Measurements from ENCODE around the gene TMEM150A.
"Not testable (repeated sequence)": the region's sequence is repeated elsewhere in the genome, so short reads cannot be mapped to it uniquely, and the experiment has no call there.

TMEM150A gene

DNA sequence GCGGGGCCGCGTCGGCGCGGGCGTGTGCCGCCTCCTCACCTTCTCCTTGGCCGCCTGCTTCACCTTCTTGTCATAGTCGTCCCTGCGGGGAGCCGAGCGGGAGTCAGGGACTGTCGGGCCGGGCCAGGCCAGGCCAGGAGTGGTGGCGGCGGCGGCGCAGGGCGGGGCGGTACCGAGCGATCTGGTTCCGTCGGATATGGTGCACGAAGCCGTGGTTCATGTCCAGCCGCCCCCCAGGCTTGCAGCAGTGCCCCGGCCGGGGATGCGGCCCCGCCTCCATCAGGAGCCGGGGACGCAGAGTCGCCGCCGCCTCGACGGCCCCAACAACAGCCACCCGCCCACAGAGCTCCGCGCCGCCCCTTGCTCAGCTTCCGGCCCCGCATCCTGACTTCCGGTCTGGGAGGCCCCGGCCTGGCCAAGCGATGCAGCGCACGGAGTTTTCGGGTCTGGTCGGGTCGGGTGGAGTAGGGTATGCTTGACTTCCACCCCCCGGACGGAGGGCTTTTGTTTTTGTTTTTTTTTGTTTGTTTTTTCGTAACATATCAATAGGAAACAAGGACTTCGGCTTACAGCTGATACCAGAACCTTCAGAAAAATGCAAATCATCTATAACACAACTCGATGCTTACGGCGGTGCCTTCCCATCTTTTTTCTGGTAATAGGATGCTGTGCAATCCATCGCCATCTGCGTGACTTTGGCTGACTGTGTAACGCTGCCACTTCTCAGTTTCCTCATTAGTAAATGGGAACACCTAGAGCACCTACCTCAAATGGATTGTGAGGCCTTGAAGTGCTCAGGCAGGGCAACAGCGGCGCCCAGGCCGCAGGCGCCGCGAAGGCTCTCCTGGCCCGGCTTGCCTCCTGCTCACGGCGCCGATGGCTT, 9.4 kb upstream of the TMEM150A start, which contains the start of gene C2orf68:
C2orf68 (minus strand) TSS at position 362 of the 883 bp plus-strand sequence; CDS start at position 280, 82 bp downstream.
- DNase-seq = peak; percentile 91 to 94 (median 92)

DNA sequence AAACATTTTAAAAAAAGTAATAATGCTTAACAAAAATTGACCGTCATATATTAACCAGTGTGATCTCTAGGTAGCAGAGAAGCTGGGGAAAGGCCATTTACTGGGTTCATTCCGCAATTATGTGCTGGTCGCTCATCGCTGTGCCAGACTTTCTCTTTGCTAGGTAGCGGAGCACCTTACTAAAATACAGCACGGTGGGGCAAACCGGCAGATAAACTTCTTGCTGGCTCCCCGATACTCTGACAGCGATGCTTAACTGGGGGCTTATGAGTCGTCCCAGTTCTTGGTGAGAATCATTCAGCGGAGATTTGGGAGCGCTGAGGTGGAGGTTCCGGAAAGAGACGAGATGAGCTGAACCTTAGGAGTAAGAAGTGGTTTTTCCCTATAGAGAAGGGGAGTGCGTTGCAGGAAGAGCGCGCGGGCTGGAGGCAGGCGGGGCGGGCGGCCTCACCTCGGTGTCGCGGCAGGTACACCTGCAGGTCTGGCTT, 8.8 kb upstream of the TMEM150A start:
- DNase-seq = peak in 2 of 3 donors; percentile 10 to 32

DNA sequence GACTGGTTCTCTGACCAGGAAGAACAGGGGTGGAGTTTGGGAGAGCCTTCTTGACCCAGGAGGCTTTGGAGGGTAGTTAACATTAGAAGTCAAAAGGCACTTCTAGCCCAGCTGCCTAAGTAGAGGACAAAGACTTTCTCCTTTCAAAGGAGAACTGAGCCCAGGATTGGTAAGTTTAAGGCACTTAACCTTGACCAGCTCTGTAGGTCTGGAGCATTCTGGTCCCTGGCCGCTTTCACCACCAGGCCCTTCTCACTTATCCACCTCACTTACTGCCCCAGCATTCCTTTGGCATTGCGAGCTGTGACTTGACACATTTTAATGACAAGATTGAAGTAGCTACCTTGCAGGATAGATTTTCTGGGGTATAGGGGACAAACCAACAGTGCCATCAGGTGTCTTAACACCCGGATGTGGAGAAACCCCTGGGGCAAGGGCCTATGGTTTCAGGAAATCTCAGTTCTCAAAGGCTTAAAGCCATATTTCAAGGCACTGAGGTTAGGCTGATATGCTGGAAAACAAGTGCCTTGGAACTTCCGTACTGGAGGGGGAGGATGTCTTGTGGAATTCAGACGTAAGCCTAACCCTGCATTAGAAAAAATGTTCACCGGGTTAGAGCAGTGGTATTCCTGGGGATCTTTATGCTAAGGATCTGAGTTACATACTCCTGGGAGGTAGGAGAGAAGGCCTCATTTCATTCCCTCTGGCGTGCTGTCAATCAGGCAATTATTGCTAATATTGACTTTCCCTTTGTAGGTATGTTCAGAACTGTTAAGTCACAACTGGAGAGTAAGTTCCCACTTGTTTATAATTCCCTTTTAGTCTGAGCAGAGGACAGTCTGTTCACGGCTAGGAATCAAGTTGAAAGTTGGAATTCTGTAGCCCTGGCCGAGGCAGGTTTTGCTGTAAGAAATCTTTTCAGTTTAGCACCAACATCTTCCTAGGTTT, 5.0 kb upstream of the TMEM150A start:
- no peak for DNase-seq

DNA sequence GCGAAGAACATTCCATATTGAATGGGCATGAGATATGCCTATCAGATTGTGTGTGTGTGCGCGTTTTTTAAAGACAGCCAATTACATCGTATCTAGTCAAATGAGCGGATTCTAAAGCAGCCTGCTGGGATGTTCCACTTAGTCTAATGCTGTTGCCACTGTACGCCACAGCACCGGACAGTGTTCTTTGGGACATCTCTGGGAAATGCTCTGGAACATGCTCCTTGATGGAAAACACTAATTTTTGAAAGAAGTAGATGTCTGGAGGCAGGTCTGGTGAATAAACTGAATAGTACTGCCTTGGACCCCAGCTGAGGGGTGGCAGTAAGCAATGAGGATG, 3.6 kb upstream of the TMEM150A start:
- no peak for DNase-seq

DNA sequence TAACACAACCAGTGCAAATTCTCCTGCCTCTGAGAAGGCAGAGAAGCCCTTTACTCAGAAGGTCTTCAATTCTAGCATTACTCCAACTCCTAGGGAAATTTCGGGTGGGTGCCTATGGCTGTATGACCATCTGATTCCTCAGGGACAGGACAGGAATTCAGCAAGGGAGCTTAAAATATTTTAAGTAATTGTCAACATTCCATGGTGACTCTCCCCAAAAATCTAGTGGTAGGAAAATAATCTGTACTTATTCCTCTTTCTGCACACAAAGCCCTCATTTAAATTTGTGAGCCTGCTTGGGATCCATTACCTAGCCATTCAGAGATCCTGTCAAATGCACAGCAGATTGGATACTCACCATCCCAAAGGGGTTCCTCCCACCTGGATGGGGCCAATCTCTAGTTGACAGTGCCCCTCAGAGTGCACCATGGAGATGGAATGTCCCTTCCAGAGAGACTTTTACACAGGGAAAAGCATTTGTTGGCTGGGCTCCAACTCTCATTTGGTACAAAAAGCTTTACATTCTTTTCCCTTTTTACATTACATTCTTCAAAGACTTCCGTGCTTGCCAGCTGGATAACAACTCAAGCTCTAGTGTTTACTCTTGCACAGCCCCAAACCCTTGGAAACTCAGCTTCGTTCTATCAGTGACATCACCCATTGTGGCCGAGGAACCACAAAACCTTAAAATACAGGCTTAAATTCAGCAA, 3.1 kb upstream of the TMEM150A start:
- DNase-seq = no peak

DNA sequence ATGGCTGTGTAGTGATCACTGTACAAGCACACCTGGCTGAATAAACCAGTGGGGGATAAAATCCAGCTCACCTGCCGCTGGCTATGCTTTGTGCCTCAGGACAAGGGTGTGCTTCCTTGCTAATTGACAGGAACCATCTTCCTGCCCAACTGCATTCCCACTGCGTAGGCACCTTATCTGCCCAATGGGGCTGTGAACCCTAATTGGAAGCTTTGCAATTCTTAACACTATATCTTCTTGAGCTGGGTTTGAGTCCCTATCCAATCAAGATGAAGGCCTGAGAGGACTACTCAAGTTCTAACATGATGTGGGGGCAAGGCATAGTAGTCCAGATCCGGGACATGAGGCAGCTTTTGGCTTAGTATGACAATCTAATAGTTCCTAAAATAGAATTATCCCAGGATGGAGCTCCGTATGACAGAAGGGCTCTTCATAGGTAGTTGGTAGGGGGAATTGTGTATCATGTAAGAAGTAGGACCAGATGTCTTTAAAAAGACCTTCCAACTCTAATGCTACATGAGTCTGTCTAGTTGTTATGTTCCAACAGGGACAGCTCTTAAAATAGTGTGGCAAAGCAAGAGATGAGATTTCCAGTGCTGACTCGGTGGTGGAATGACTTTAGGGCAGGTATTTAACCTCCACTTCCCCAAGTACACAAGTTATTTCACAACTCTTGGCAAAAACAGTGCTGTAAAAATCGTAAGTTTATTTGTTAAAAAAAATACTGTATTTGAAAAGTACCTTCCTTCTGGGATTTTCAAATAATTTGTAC, 2.3 kb upstream of the TMEM150A start:
- no peak for DNase-seq

DNA sequence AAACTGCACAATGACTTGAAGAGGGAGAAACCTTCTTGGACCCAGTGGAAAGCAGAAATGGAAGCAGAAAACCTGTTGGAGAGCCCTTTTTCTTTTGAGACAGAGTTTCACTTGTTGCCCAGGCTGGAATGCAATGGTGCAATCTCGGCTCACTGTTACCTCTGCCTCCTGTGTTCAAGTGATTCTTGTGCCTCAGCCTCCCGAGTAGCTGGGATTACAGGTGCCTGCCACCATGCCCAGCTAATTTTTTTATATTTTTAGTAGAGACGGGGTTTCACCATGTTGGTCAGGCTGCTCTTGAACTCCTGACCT, 1.6 kb upstream of the TMEM150A start:
- not testable (repeated sequence) for DNase-seq

DNA sequence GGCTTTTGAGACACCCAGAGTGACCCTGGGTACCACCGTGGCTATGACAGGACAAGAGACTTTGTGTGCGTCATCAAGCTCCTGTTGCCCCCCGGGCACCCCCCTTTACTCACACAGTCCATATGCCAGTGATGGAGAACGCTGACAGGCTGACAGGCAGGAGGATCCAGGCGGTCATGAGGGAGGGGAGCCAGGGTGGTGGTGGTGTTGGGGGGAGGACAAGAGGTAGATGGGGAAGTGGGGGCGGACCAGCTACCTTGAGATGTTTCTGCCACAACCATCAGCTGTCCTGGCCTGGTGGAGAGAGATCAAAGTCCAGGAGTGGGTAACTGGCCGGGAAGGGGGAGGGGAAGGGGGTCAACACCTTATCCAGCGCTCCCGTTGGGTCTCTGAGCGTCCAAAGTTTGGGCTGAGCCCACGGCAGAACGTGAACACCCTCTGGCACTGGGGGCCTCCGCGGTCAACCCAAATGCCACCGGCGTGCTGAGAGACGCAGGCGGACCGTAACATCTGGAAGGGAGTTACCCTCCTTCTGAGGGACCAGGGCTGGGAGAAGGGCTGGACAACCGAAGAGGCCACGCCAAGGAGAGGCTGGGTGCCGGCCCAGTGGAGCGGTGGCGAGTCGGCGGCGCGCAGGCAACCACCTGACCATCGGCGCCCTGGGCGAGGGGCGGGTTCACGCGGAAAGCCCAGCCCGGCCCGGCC, 575 bp downstream of the TMEM150A start:
- DNase-seq = peak; percentile 60 to 80 (median 67)

DNA sequence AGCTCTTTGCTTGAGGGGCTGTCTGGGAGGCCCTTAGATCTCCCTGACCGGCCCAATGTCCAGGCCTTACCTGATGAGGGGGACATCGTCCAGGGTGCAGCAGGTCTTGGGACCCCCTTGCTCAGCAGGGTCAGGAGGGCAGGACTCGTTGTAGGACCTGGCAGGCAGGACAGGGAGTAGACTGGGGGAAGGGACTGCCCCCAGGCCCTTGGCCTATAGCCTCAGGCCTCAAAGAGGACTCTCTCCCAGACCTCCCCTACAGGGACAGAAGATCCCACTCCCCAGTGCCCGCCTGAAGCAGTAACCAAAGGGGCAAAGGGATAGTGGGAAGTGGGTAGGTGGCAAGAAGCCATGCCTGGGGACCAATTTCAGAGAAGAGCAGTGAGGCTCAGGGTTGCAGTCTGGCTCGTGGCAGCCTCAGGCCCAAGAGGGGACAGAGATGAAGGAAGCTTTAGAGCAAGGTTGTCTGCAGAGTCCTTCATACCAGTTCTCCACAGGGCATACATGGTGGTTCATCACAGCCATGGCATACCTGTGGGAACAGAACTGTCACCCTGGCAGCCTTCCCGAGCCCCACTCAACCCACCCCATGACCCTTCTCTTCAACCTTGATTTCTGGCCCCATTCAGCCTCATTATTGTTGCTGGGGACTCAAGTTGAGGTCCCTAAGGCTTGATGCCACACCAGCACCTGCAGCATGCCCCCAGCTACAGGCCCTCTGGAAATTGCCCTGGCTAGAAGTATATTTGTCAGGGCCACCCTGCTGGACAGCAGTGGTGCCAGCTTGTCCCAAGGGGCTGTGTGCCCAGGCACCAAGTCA, 1.3 kb downstream of the TMEM150A start:
- no peak for DNase-seq

DNA sequence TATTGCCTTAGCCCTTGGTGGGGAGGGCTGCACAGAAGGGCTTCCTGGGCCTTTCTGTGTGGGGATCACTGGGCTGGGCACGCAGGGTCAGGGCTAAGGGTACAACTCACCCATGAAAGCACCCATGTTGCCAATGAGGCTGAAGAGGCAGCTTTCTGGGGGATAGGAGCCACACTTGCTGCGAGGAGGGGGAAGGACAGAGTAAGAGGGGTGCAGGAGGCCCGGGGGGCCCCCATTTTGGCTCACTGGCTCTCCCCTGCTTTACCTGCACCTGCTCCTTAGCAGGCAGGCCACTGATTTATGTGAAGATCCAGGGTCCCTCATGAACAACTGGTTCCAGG, 2.3 kb downstream of the TMEM150A start:
- DNase-seq = no peak

DNA sequence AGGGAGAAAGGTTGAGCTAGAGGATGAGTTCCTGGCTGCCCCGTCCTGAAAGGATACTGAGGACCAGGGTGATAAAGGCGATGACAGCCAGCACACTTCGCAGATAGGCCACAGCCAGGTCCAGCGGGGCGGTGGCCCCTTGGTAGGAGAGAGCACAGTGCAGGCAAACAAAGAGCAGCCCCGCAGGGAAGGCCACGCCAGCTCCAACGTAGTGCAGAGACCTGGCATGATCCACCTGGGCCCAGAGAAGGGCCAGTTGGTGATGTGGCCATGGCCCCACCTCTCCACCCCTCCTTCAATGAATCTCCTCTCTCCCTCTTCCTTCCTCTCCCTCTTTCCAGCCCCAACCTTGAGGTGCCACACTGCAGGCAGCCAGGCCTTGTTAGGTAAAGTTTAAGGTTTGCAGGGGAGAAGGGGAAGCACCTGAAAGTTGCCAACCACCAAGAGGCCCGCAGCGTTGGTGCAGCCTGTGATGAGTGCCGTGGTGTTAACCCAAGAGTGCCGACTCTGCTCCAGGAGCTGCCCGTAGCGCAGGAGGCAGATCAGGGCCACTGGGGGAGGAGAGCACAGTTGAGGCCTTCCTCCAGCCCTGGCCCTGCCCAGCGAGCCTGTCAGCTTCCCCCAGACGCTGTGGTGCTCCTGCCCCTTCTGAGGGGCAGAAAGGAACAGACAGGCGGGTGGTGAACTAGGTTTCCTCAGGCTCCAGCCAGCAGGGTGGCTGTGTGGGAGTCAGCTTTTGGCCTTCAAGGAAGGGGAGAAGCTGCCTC, 2.8 kb downstream of the TMEM150A start:
- DNase-seq = no peak

DNA sequence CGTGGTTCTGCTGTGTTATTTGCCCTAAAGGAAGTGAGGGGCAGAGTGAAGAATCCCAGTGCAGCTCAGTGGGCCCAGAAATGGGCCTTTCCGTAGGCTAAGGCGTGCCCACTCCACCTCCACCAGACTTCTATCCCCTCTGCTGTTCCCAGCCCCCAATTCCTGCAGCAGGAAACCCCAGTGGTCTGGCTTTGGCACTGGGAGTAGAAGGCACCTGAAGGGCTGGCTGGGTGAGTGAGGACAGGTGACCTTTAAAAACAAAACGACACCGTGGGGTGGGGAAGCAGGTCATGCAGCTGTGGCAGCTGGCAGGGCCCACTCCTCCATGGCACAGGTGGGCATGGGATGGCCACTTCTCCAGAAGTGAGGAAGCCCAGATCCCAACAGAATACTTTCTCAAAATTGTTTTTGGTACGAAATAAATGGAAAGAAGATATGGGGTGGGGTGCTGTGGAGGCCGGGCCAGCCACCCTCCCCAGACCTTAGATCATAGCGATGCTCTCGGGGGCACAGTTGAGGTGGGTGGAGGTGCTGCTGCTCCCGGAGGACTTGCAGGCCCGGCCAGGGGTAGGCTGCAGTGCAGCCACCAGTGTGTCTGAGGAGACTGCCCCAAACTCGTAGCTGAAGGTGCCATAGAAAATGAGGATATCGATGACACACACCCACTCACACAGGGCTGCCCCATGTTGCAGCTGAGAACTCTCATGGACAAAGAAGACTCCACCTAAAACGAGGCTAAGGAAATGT, 3.7 kb downstream of the TMEM150A start:
- DNase-seq = no peak

DNA sequence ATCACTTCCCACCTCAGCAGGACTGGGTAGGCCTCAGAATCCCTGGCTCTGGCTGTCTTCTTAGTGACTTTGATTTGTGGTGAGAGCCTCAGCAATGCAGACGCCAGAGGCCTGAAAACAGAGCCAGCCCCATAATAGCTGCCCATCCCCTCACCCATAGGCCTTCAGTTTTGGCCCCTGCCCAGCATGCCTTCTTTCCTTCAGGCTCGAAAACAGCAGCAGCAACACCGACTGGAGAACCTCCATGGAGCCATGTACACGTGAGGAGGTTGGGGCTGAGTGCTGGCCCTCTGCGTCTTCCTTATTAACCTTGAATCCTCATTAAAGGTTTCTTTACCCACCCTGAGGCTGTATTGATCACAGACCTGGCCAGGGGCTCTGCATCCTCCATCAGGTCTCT, 5.3 kb downstream of the TMEM150A start:
- no peak for DNase-seq

DNA sequence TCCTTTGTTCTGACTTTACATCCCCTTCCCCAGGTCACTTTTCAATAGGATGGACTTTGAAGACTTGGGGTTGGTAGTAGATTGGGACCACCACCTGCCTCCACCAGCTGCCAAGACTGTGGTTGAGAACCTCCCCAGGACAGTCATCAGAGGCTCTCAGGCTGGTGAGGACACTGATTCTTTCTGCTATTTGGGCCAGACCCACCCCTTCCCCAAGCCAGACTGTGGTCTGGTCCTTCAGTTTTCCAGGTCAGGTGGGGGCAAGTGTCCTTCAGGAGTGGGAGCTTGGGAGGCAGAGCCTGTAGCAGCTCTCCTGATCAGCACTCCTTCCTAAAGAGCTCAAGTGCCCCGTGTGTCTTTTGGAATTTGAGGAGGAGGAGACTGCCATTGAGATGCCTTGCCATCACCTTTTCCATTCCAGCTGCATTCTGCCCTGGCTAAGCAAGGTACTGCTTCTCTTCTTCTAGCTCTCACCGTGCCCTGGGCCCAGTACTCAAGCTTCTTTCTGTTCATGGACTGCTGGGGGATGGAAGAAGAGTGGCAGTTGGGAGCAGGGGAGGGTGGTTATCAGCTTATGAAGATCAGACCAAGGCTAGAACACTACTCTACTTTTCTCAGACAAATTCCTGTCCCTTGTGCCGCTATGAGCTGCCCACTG, 5.9 kb downstream of the TMEM150A start:
- no peak for DNase-seq

DNA sequence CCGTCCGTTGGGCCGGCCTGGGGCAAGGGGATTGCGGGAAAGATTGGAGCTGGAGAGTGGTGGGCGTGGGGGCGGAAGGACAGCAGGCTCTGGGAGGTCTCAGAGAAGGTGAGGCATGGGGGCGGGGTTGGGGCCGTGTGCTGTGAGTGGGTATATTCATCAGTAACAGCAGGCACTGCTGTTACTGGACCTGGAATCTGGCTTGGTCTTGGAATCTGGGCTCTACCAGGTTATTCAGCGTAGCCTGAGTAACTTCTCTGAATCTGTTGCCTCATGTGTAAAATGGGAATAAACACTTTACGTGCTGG, 6.5 kb downstream of the TMEM150A start:
- no peak for DNase-seq

DNA sequence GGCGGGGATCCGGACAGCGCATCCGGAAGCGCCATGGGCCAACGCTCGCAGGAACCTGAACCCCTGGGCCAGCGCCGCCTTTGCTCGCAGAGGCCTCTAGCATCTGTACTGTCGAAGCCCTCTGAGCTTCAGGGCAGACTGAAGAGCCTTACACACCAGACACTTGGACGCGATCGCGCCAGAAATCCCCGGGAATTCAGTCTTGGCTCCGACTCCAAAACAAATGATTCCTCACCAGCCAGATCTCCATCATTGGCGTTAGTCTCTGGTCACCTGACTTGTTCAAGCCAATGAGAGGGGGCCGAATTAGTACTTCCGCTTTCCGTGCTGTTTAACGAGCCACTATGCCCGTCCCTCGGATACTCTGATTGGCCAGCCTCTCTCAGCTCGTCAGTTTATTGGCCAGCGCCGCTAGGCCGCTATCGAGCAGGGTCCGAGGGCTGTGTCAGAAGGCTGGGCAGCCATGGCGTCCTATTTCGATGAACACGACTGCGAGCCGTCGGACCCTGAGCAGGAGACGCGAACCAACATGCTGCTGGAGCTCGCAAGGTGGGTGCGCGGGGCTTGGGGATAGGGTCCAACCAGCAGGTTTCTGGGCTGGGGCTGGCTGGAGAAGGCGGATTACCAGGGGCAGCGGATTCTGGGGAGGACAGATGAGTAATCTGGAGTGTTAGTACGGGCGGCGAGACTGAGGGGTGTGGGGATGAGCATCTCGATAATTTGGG, 7.0 kb downstream of the TMEM150A start, which contains the start of gene RNF181:
RNF181 (plus strand) TSS at position 445 of the 725 bp plus-strand sequence; CDS start at position 464, 19 bp downstream.
- peak; percentile 96 to 99 (median 98) for DNase-seq

DNA sequence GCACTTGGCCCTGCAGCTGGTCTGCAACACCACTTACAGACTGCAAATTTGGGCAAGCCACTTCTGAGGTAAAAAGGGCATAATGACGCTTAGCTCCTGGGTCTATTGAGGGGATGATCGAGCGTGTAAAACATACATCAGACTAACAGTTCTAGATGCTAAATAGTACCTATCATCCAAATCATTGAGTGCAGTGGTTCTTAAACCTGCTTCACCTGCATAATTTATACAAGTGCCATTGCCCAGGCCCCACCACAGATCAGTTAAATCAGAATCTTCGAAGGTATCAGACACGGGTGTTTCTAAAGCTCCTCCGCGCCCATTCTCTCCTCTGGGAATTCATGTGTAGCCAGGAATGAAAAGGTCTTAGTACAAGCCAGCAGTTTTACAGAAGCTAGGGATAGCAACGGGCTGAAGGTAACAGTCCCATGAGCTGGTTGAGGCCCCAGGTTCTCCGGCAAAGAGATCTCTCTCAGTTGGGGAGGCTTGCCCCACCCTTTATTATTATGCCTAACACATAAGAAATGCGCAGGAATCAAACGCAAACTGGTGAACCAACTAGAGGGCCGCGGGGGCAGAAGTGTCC, 7.7 kb downstream of the TMEM150A start:
- DNase-seq = no peak

DNA sequence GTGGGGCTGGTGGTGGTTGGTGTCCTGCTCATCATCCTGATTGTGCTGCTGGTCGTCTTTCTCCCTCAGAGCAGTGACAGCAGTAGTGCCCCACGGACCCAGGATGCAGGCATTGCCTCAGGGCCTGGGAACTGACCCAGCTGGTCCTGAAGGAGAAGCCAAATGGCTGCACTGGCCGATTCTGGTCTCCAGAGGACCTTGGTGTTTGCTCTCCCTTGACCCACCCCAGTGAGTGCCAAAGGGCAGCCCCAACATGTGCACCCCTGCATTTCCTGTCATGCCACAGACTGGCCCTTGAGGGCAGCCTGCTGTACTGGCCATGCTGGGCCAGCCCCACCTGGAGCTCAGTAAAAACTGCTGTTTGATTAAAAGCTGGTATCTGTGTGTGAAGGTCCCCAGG, 9.5 kb downstream of the TMEM150A start:
- DNase-seq = no peak
